DOHH2 (cell line): Measurements from ENCODE around the gene RCAN2.

ENCODE experiments used
- H3F3A ChIP-seq: fragments of 200-600 bp; sonication (generic), shearing (Covaris generic); 2 replicates; pipeline ENCODE4 v1.6.0; 2016; ENCODE audit warnings: antibody characterized with exemption, mild to moderate bottlenecking; ENCODE audit not compliant: control insufficient read depth, insufficient read depth
- H3K27ac ChIP-seq: fragments of 200-600 bp; sonication (generic); 2 replicates; pipeline ENCODE4 v1.5.1; 2014; ENCODE audit warnings: low read depth, mild to moderate bottlenecking, low read length, moderate library complexity
- H3K27me3 ChIP-seq: fragments of 200-600 bp; sonication (generic); 2 replicates; pipeline ENCODE4 v1.6.1; 2014; ENCODE audit warnings: mild to moderate bottlenecking, low read length, mixed read lengths; ENCODE audit not compliant: control insufficient read depth
- H3K36me3 ChIP-seq: fragments of 200-600 bp; sonication (generic); 2 replicates; pipeline ENCODE4 v1.6.1; 2014; ENCODE audit warnings: mild to moderate bottlenecking, low read length, moderate library complexity, mixed read lengths; ENCODE audit not compliant: control insufficient read depth
- H3K4me1 ChIP-seq: fragments of 200-600 bp; sonication (generic); 2 replicates; pipeline ENCODE4 v1.6.1; 2014; ENCODE audit warnings: mild to moderate bottlenecking, low read length, mixed read lengths; ENCODE audit not compliant: control insufficient read depth
- H3K4me2 ChIP-seq: fragments of 200-600 bp; sonication (generic); 2 replicates; pipeline ENCODE4 v1.6.0; 2014; ENCODE audit warnings: mild to moderate bottlenecking, low read length, moderate library complexity
- H3K4me3 ChIP-seq: fragments of 200-600 bp; sonication (generic); 2 replicates; pipeline ENCODE4 v1.5.1; 2014; ENCODE audit warnings: mild to moderate bottlenecking, low read length, mixed read lengths
- H3K79me2 ChIP-seq: fragments of 200-600 bp; sonication (generic); 2 replicates; pipeline ENCODE4 v1.6.1; 2014; ENCODE audit warnings: mild to moderate bottlenecking, low read length, mixed read lengths; ENCODE audit not compliant: control insufficient read depth
- H3K9me2 ChIP-seq: fragments of 200-600 bp; sonication (generic); replicated peaks from 2 replicates; pipeline ENCODE4 v1.6.1; 2014; ENCODE audit warnings: mild to moderate bottlenecking, low read length, mixed read lengths; ENCODE audit not compliant: control insufficient read depth
- H3K9me3 ChIP-seq: fragments of 200-600 bp; sonication (generic); 2 replicates; pipeline ENCODE4 v1.6.1; 2014; ENCODE audit warnings: antibody characterized with exemption, low read length, mixed read lengths; ENCODE audit not compliant: control insufficient read depth, insufficient read depth
- H4K20me1 ChIP-seq: fragments of 200-600 bp; sonication (generic); 2 replicates; pipeline ENCODE4 v1.6.0; 2014; ENCODE audit warnings: low read depth, mild to moderate bottlenecking, antibody characterized with exemption, low read length, moderate library complexity; ENCODE audit not compliant: control insufficient read depth, insufficient read depth
- CTCF ChIP-seq: fragments of 200-600 bp; sonication (generic); IDR thresholded peaks from one replicate; pipeline ENCODE4 v1.5.1; 2014; ENCODE audit warnings: antibody characterized with exemption, mild to moderate bottlenecking, low read depth, low read length; ENCODE audit not compliant: poor library complexity, severe bottlenecking
- EZH2phosphoT487 ChIP-seq: fragments of 200-600 bp; sonication (generic); IDR thresholded peaks from 2 replicates; pipeline ENCODE4 v1.6.1; 2017; ENCODE audit warnings: borderline replicate concordance, mild to moderate bottlenecking, antibody characterized with exemption, low read length, moderate library complexity, mixed read lengths

The RCAN2 gene

DNA sequence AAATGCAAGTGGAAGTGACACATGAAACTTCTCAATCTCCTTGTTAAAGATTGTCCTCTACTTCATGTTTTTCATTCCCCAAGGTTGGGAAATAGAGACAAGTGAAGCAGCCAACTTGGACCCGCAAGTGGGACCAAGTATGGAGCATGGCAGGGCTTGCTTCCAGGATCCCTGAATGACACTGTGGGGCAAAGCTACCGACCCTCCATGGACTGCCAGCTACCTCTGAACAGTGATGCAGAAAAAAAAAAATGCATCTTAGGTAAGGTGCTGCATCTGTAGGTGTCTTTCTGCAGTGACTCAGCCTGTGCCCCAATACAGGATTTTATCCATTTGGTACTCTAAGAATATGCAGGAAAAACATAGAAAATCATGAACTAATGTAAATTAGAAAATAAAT, 201.4 kb downstream of the RCAN2 start:
- no peaks in the 10 kb centered on the region for H3K9me2 ChIP-seq
- H3K27ac ChIP-seq = no peak overlapping the region
- TF ChIP-seq CTCF (no peak), EZH2phosphoT487 (no peak)
- no peaks in the 10 kb centered on the region for H3K79me2 ChIP-seq
- H3K27me3 ChIP-seq = no peaks in the 10 kb centered on the region
- H4K20me1 ChIP-seq = no peaks in the 10 kb centered on the region
- no peaks in the 10 kb centered on the region for H3K36me3 ChIP-seq
- no peaks in the 10 kb centered on the region for H3F3A ChIP-seq
- no peaks in the 10 kb centered on the region for H3K9me3 ChIP-seq
- no peak overlapping the region for H3K4me2 ChIP-seq
- peaks cover 14% of the 10 kb centered on the region for H3K4me1 ChIP-seq
- no peak overlapping the region for H3K4me3 ChIP-seq

DNA sequence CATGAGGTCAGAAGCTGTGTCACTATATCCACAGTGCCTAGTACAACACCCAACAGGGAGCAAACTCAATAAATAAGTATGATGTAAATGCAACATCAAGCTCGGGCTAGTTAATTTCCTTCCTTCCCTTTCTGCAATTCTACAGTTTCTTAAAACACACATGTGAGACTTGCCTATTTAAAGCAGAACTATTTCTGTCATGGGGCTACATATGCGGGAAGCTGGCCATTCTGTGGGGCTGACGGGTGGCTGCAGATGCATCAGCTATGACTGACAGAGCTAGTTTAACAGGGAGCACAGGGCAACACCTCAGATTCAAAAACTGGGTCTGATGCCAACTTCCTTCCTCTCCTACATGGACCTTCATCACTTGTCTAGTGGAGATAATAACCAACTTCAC, 202.4 kb downstream of the RCAN2 start:
- Histone ChIP-seq H3K27ac (no peak overlapping the region), H3K36me3 (no peaks in the 10 kb centered on the region), H3K9me3 (no peaks in the 10 kb centered on the region), H3F3A (no peaks in the 10 kb centered on the region), H3K4me2 (peak overlapping the region; percentile 26), H3K27me3 (no peaks in the 10 kb centered on the region), H4K20me1 (no peaks in the 10 kb centered on the region), H3K9me2 (no peaks in the 10 kb centered on the region), H3K4me1 (peaks cover 14% of the 10 kb centered on the region), H3K79me2 (no peaks in the 10 kb centered on the region), H3K4me3 (no peak overlapping the region)
- no peak for TF ChIP-seq CTCF
- no peak for TF ChIP-seq EZH2phosphoT487

DNA sequence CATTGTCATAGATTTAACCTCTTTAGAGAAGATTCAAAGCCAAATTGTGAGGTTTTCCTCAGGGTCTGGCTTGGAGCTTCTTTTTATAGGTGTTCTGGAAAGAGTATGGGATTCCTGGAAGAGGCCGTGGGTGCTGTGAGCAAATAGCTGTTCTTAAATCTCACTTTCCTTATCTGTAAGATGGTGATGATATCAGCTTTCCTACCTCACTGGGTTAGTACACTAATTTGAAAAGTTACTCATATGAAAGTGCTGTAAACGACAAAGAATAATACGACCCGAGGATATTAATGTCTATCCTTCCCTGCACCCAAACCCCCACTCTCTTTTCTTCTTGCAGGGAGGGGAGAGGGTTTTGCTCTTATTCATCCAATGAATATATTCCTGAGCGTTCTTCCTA, 203.6 kb downstream of the RCAN2 start:
- Histone ChIP-seq H3K79me2 (no peaks in the 10 kb centered on the region), H3F3A (no peaks in the 10 kb centered on the region), H3K4me1 (peaks cover 14% of the 10 kb centered on the region), H3K4me2 (no peak overlapping the region), H3K36me3 (no peaks in the 10 kb centered on the region), H3K27ac (no peak overlapping the region), H3K27me3 (no peaks in the 10 kb centered on the region), H4K20me1 (no peaks in the 10 kb centered on the region), H3K4me3 (no peak overlapping the region), H3K9me2 (no peaks in the 10 kb centered on the region), H3K9me3 (no peaks in the 10 kb centered on the region)
- TF ChIP-seq CTCF (no peak), EZH2phosphoT487 (no peak)

- H3K4me2 ChIP-seq = no peak overlapping the region
- no peak overlapping the region for H3K4me3 ChIP-seq
- H3F3A ChIP-seq = no peaks in the 10 kb centered on the region
- no peak for TF ChIP-seq EZH2phosphoT487
- TF ChIP-seq CTCF = no peak
- H3K9me3 ChIP-seq = no peaks in the 10 kb centered on the region
- H3K27me3 ChIP-seq = no peaks in the 10 kb centered on the region
- no peaks in the 10 kb centered on the region for H4K20me1 ChIP-seq
- no peaks in the 10 kb centered on the region for H3K36me3 ChIP-seq
- H3K79me2 ChIP-seq = no peaks in the 10 kb centered on the region
- H3K27ac ChIP-seq = no peak overlapping the region
- peaks cover 14% of the 10 kb centered on the region for H3K4me1 ChIP-seq
- H3K9me2 ChIP-seq = no peaks in the 10 kb centered on the region
Measured at GRCh38 chr6:46287043-46287442, 204.2 kb downstream of the RCAN2 start.
